Upper lobe of left lung (tissue), 6 donors: ENCODE results near the gene EXOC4. TPM values are rescaled to one million over a fixed set of nuclear protein-coding genes. Genes with fewer than 3 reads are reported as not detected.

Source experiments
- ATAC-seq, 2 donors: fragments of 200-7000 bp; cut with Tn5 transposase; one replicate each; pipeline ENCODE4 v1.9.1; 2022; ENCODE audit warnings: mild to moderate bottlenecking in 2 of 2, moderate library complexity in 2 of 2; ENCODE audit not compliant: low FRiP score in 2 of 2
- DNase-seq, 2 donors: peaks; one replicate each; pipeline ENCODE4 v3.0.0-alpha.2; 2019 to 2020
- H3K27ac ChIP-seq, 4 donors: fragments of 200-600 bp; sonication (generic); one replicate each; pipeline ENCODE4 v1.5.1; 2016 to 2019
- H3K27me3 ChIP-seq, 4 donors: fragments of 200-600 bp; sonication (generic); one replicate each; pipeline ENCODE4 v1.5.1; 2017 to 2019
- H3K36me3 ChIP-seq, 4 donors: fragments of 200-600 bp; sonication (generic); one replicate each; pipeline ENCODE4 v1.5.1; 2016 to 2019
- H3K4me1 ChIP-seq, 4 donors: fragments of 200-600 bp; sonication (generic); one replicate each; pipeline ENCODE4 v1.5.1; 2018 to 2019
- H3K4me3 ChIP-seq, 4 donors: fragments of 200-600 bp; sonication (generic); one replicate each; pipeline ENCODE4 v1.5.1; 2017 to 2019; ENCODE audit warnings: mild to moderate bottlenecking in 2 of 4, moderate library complexity in 1 of 4
- H3K9me3 ChIP-seq, 4 donors: fragments of 200-600 bp; sonication (generic); one replicate each; pipeline ENCODE4 v1.5.1; 2018 to 2019
- CTCF ChIP-seq, 6 experiments: fragments of 450-650 bp in 4 of 6; fragments of 200-600 bp in 2 of 6; sonication (generic) in 2 of 6; IDR thresholded peaks; one replicate each; pipeline ENCODE4 v1.5.1; 2016 to 2019; ENCODE audit warnings: antibody characterized with exemption in 6 of 6
- EP300 ChIP-seq, 4 donors: sonication (generic); formaldehyde crosslinking; IDR thresholded peaks; one replicate each; pipeline ENCODE4 v1.5.1; 2017; ENCODE audit warnings: antibody characterized with exemption in 4 of 4, control low read depth in 2 of 4
- POLR2A ChIP-seq, 4 donors: fragments of 450-650 bp; IDR thresholded peaks; one replicate each; pipeline ENCODE4 v1.5.1; 2016 to 2017; ENCODE audit warnings: antibody characterized with exemption in 4 of 4, mild to moderate bottlenecking in 2 of 4
- POLR2AphosphoS5 ChIP-seq, 2 donors: sonication (generic); formaldehyde crosslinking; IDR thresholded peaks; one replicate each; pipeline ENCODE4 v1.5.1; 2017; ENCODE audit warnings: antibody characterized with exemption in 2 of 2
- WGBS, 2 donors: methylation state at CpG; one replicate each; pipeline ENCODE4 v1.1.5; 2017 to 2018; 5-methylcytosine and 5-hydroxymethylcytosine counted together
- total RNA-seq, 6 donors: library from RNA; depleted of rRNA in 4 of 6; stranded (reverse); fragments of >200 nt in 4 of 6; gene quantifications; one replicate each; pipeline versions ENCODE4 v1.1.0 to v1.2.1, GENCODE V29; 2016 to 2021
- donor health status: DM: no; HTN: no; CAD: no; lungs with moderate emphysema.
- donor health status: DM: no; HTN: yes; CAD: no; lungs with severe emphysema.

Gene EXOC4
- total RNA-seq, 6 donors from 2014 or later: 56.3 to 325 (median 99.4) TPM

- no peak overlapping the region for H3K27ac ChIP-seq
- no peaks in the 10 kb centered on the region for H3K27me3 ChIP-seq
- H3K4me1 ChIP-seq: no peaks in the 10 kb centered on the region
- H3K4me3 ChIP-seq: no peak overlapping the region
- ATAC-seq: no peak
- 86 to 89% methylated on average over 4 of the region's 4 CpGs for WGBS, 2 donors
- DNase-seq: no peak
- TF ChIP-seq CTCF (IDR thresholded peaks at IDR 0.05) (no peak), EP300 (IDR thresholded peaks at IDR 0.05) (no peak), POLR2A (IDR thresholded peaks at IDR 0.05) (no peak), POLR2AphosphoS5 (IDR thresholded peaks at IDR 0.05) (no peak)
- no peaks in the 10 kb centered on the region for H3K9me3 ChIP-seq
- peaks cover 0 to 2% (median 0%) of the 10 kb centered on the region in 4 donors for H3K36me3 ChIP-seq
These were observed 756.6 kb downstream of the EXOC4 start for GRCh38 chr7:134009314-134010110.

GRCh38 chr7:134013249-134013648 lies 760.4 kb downstream of the EXOC4 start:
- Histone ChIP-seq H3K27ac (no peak overlapping the region), H3K4me1 (no peaks in the 10 kb centered on the region), H3K9me3 (no peaks in the 10 kb centered on the region), H3K4me3 (no peak overlapping the region), H3K36me3 (no peaks in the 10 kb centered on the region), H3K27me3 (no peaks in the 10 kb centered on the region)
- 85 to 90% methylated on average over 1 of the region's 1 CpG for WGBS, 2 donors
- ATAC-seq (no peak), DNase-seq (no peak)
- TF ChIP-seq POLR2AphosphoS5 (IDR thresholded peaks at IDR 0.05) (no peak), EP300 (IDR thresholded peaks at IDR 0.05) (no peak), CTCF (IDR thresholded peaks at IDR 0.05) (no peak), POLR2A (IDR thresholded peaks at IDR 0.05) (no peak)

- TF ChIP-seq POLR2A (IDR thresholded peaks at IDR 0.05) (no peak), CTCF (IDR thresholded peaks at IDR 0.05) (no peak), POLR2AphosphoS5 (IDR thresholded peaks at IDR 0.05) (no peak), EP300 (IDR thresholded peaks at IDR 0.05) (no peak)
- no peak overlapping the region for H3K27ac ChIP-seq
- no peaks in the 10 kb centered on the region for H3K36me3 ChIP-seq
- no peak for DNase-seq
- no peaks in the 10 kb centered on the region for H3K9me3 ChIP-seq
- H3K4me1 ChIP-seq: no peaks in the 10 kb centered on the region
- H3K4me3 ChIP-seq: no peak overlapping the region
- H3K27me3 ChIP-seq: no peaks in the 10 kb centered on the region
- ATAC-seq: no peak
- WGBS, 2 donors: 87 to 92% methylated on average over 3 of the region's 3 CpGs
These were observed 762.1 kb downstream of the EXOC4 start for GRCh38 chr7:134014935-134015334.

- no peak overlapping the region for H3K4me3 ChIP-seq
- no peaks in the 10 kb centered on the region for H3K4me1 ChIP-seq
- no peaks in the 10 kb centered on the region for H3K36me3 ChIP-seq
- TF ChIP-seq CTCF (IDR thresholded peaks at IDR 0.05): peak in 5 of 6 experiments; percentile 14 to 37 (median 32)
- no peak for TF ChIP-seq POLR2AphosphoS5 (IDR thresholded peaks at IDR 0.05)
- DNase-seq (no peak), ATAC-seq (no peak)
- WGBS, 2 donors: 59 to 62% methylated on average over 4 of the region's 4 CpGs
- H3K9me3 ChIP-seq: no peaks in the 10 kb centered on the region
- H3K27ac ChIP-seq: no peak overlapping the region
- H3K27me3 ChIP-seq: no peaks in the 10 kb centered on the region
These were observed 763.5 kb downstream of the EXOC4 start for GRCh38 chr7:134016223-134016941.
